HepG2 (cell line): ENCODE measurements around the gene RAD54L2. TPM values are rescaled to one million over a fixed set of nuclear protein-coding genes. Genes with fewer than 3 reads are reported as not detected.
"Not testable (repeated sequence)": the region's sequence is repeated elsewhere in the genome, so short reads cannot be mapped to it uniquely, and the experiment has no call there.

ENCODE experiments used
- ATAC-seq: fragments of 200-7000 bp; cut with Tn5 transposase; 3 replicates; pipeline ENCODE4 v1.9.1; 2020; ENCODE audit warnings: mild to moderate bottlenecking, moderate library complexity
- BruUV-seq: library from RNA; stranded (reverse); fragments of 400-500 nt; replicated peaks from 2 replicates; lab custom pipeline; 2021; lab: Mats Ljungman, UMichigan
- CTCF ChIA-PET: fragments of 300-600 bp; formaldehyde crosslinking; extraction: SDS; loops from one replicate; lab custom pipeline; 2021; ENCODE audit warnings: low total read pairs, inconsistent platforms, low intra/inter-chr PET ratio; lab: Yijun Ruan, JAX
- POLR2A ChIA-PET: fragments of 350-600 bp; sonication (Branson Sonifier 250); formaldehyde crosslinking; loops from one replicate; lab custom pipeline; 2020; ENCODE audit warnings: antibody characterized with exemption, inconsistent platforms; lab: Yijun Ruan, JAX
- DNase-seq: peaks from one replicate; pipeline ENCODE4 v3.0.0-alpha.2; 2015; ENCODE audit warnings: low spot score
- FAIRE-seq: peaks from 3 replicates; lab custom pipeline; 2011; peaks lifted over from hg19 to GRCh38; lab: Jason Lieb, UNC
- H2AFZ ChIP-seq: one replicate; pipeline ENCODE4 v1.6.1; 2011; ENCODE audit warnings: low read length, inconsistent platforms
- H3K27ac ChIP-seq: fragments of 300-600 bp; 3 replicates; pipeline ENCODE4 v1.8.0; 2011; ENCODE audit warnings: mixed run types, mild to moderate bottlenecking, mixed read lengths, low read length, inconsistent platforms; ENCODE audit not compliant: insufficient read depth; ENCODE audit errors: extremely low read length
- H3K27me3 ChIP-seq, 2 experiments: fragments of 200-600 bp in 1 of 2; 2 replicates in 1 of 2; 3 replicates in 1 of 2; pipeline versions ENCODE4 v1.6.0 to v1.8.0; 2011; ENCODE audit warnings: low read length in 2 of 2, mild to moderate bottlenecking in 2 of 2, moderate library complexity in 2 of 2, inconsistent platforms in 1 of 2; ENCODE audit not compliant: insufficient read depth in 2 of 2, control insufficient read depth in 1 of 2
- H3K36me3 ChIP-seq, 2 experiments: fragments of 200-600 bp in 1 of 2; replicated peaks in 1 of 2; 2 replicates in 1 of 2; 3 replicates in 1 of 2; pipeline versions ENCODE4 v1.5.1 to v1.8.0; 2011; ENCODE audit warnings: low read length in 2 of 2, inconsistent platforms in 1 of 2; ENCODE audit not compliant: insufficient read depth in 2 of 2, control insufficient read depth in 1 of 2
- H3K4me1 ChIP-seq: 2 replicates; pipeline ENCODE4 v1.5.1; 2012; ENCODE audit warnings: low read length, inconsistent platforms; ENCODE audit not compliant: insufficient read depth
- H3K4me2 ChIP-seq: 2 replicates; pipeline ENCODE4 v1.6.0; 2011; ENCODE audit warnings: low read depth, low read length, inconsistent platforms
- H3K4me3 ChIP-seq, 3 experiments: fragments of 200-600 bp in 1 of 3; sonication (generic), shearing (Covaris generic) in 1 of 3; replicated peaks in 1 of 3; 2 replicates each; pipeline ENCODE4 v1.5.1; 2011 to 2016; ENCODE audit warnings: low read length in 3 of 3, inconsistent platforms in 2 of 3, low read depth in 2 of 3, mild to moderate bottlenecking in 2 of 3, control low read depth in 1 of 3, mixed read lengths in 1 of 3; ENCODE audit not compliant: insufficient read depth in 1 of 3
- H3K79me2 ChIP-seq: one replicate; pipeline ENCODE4 v1.6.1; 2011; ENCODE audit warnings: low read length, inconsistent platforms; ENCODE audit not compliant: insufficient read depth
- H3K9ac ChIP-seq: 2 replicates; pipeline ENCODE4 v1.6.0; 2011; ENCODE audit warnings: mild to moderate bottlenecking, low read depth, low read length, inconsistent platforms; ENCODE audit not compliant: insufficient read depth
- H3K9me3 ChIP-seq: 2 replicates; pipeline ENCODE4 v1.5.1; 2012; ENCODE audit warnings: mild to moderate bottlenecking, low read length
- H4K20me1 ChIP-seq: 2 replicates; pipeline ENCODE4 v1.6.0; 2011; ENCODE audit warnings: inconsistent platforms, mild to moderate bottlenecking, low read length, moderate library complexity; ENCODE audit not compliant: insufficient read depth
- CEBPB ChIP-seq: IDR thresholded peaks from 2 replicates; pipeline ENCODE4 v1.6.1; 2011; ENCODE audit warnings: low read depth, low read length, improper control_type of control experiment, borderline replicate concordance
- XRCC5 ChIP-seq: fragments of 200-400 bp; formaldehyde crosslinking; optimal IDR thresholded peaks from 2 replicates; pipeline ENCODE3; 2017; ENCODE audit warnings: mild to moderate bottlenecking, low read length
- ZFP1 ChIP-seq: IDR thresholded peaks from 2 replicates; pipeline ENCODE4 v1.6.1; 2016
- ZNF121 ChIP-seq: sonication (generic); formaldehyde crosslinking; IDR thresholded peaks from 2 replicates; pipeline ENCODE4 v1.5.0; 2020; ENCODE audit warnings: mild to moderate bottlenecking, missing genetic modification reagents
- WGBS: methylation state at CpG from one replicate; pipeline ENCODE4 v1.1.6; 2017; ENCODE audit warnings: low lambda C conversion rate; 5-methylcytosine and 5-hydroxymethylcytosine counted together
- in situ Hi-C: cut with HindIII; loops from 2 replicates; pipeline ENCODE4 v1.10.0; 2017; ENCODE audit warnings: low pct_unique_long_range_greater_than_20kb; ENCODE audit not compliant: extremely low pct_ligation_motif_present
- intact Hi-C: fragments of 100-400 bp; cut with micrococcal nuclease; formaldehyde crosslinking; loops from one replicate; pipeline ENCODE4 v1.10.0; 2022; ENCODE audit not compliant: unreplicated experiment
- polyA plus RNA-seq, 8 experiments: library from polyadenylated mRNA; depleted of rRNA in 3 of 8; stranded (reverse) in 7 of 8; unstranded in 1 of 8; fragments of >200 nt; fragmentation: Illumina TruSeq in 4 of 8; extraction: Trizol in 4 of 8; gene quantifications; 2 replicates each; pipeline versions ENCODE4 v1.2.1 to v1.2.3, GENCODE V29; 2011 to 2016; ENCODE audit warnings: low read depth in 4 of 8, missing spikeins in 1 of 8, mixed read lengths in 1 of 8; ENCODE audit not compliant: insufficient read depth in 1 of 8
- total RNA-seq, 5 experiments: library from RNA; depleted of rRNA; stranded (reverse); fragments of >200 nt; fragmentation: Illumina TruSeq; extraction: Trizol; gene quantifications; 2 replicates each; pipeline ENCODE4 v1.2.3, GENCODE V29; 2016; ENCODE audit warnings: low read depth in 1 of 5

RAD54L2 gene
- total and polyA plus RNA-seq, 2 of the 13 experiments (the other 11 are each of a cell fraction or from before 2014, with no cell fraction given) = 5.5 to 14.8 TPM

DNA sequence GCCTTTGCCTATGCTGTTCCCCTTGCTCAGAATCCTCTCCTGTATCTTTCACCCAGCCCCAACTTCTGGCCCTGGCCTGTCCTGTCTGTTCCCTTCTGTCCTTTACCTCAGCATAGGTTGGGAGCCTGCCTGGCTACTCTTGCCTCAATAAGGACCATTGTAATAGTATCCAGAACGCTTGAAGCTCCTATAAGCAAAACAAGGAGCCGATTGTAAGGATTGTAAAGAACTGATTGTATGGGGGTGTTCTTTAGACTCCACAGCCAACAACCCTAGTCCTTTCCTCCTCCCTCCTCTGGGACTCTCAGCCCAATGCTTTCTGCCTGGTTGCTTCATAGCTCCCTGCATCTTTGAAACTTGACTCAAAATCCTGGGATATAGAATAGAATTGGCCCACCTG lies 18.7 kb upstream of the RAD54L2 start:
- intact Hi-C loops = no loop called here
- H2AFZ ChIP-seq = no peak overlapping the region
- ATAC-seq = peak; percentile 80
- ChIA-PET POLR2A (no interaction called here), CTCF (no interaction called here)
- H3K27ac ChIP-seq = no peak overlapping the region
- 0% methylated on average over 2 of the region's 2 CpGs for WGBS
- H3K9ac ChIP-seq = no peak overlapping the region
- no peaks in the 10 kb centered on the region for H3K79me2 ChIP-seq
- in situ Hi-C loops = no loop called here
- peaks cover 22% of the 10 kb centered on the region for H3K4me1 ChIP-seq
- no peak overlapping the region for H3K4me3 ChIP-seq
- DNase-seq = peak; percentile 48
- no TSS peak for BruUV-seq
- H3K4me2 ChIP-seq = no peak overlapping the region
- H4K20me1 ChIP-seq = no peaks in the 10 kb centered on the region
- FAIRE-seq = peak; percentile 50
- no peaks in the 10 kb centered on the region for H3K27me3 ChIP-seq
- no peaks in the 10 kb centered on the region for H3K36me3 ChIP-seq
- no peak for TF ChIP-seq ZFP1 (CRISPR knock-in tag)
- TF ChIP-seq CEBPB = peak; percentile 61; the same call in 1 of the 2 replicates
- peak; percentile 10 for TF ChIP-seq XRCC5
- H3K9me3 ChIP-seq = no peaks in the 10 kb centered on the region

DNA sequence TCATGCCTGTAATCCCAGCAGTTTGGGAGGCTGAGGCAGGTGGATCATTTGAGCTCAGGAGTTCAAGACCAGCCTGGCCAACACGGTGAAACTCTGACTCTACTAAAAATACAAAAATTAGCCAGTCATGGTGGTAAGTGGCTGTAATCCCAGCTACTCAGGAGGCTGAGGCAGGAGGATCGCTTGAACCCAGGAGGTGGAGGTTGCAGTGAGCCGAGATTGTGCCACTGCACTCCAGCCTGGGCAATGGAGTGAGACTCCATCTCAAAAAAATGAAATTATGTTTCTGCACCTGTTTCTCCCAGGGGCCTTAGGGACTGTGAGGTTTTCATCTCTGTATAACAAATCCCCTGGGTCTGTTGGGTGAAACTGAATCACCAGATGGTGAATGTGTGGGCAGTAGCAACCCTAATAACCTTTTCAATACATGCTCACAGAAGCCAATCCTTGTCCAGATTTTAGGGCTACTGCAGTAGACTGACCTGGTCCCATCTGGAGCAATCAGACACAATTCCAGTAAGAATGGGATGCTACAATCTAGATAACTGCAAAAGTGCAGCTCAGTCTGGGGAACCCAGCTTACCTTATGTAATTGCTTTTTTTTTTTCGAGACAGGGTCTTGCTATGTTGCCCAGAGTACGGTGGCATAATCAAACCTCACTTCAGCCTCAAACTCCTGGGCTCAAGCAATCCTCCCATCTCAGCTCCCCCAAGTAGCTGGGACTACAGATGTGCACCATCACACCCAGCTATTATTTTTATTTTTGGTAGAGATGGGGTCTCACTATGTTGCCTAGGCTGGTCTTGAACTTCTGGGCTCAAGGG lies 17.4 kb upstream of the RAD54L2 start:
- DNase-seq, H3K4me3 ChIP-seq, H3K27me3 ChIP-seq, BruUV-seq, H3K9ac ChIP-seq, POLR2A ChIA-PET, H3K4me2 ChIP-seq, intact Hi-C loops, H3K9me3 ChIP-seq, H2AFZ ChIP-seq, in situ Hi-C loops, ATAC-seq, H3K36me3 ChIP-seq, H3K79me2 ChIP-seq, CTCF ChIA-PET, FAIRE-seq, H4K20me1 ChIP-seq, H3K27ac ChIP-seq: not testable (repeated sequence)
- peaks cover 22% of the 10 kb centered on the region for H3K4me1 ChIP-seq
- 0 out of 2 replicates have a peak, but pooled peaks have one; percentile 19 for TF ChIP-seq ZNF121 (CRISPR knock-in tag)
- WGBS = 31% methylated on average over 5 of the region's 5 CpGs
